ENCODE data around the gene PLXND1. TPM values are rescaled to one million over a fixed set of nuclear protein-coding genes. Genes with fewer than 3 reads are reported as not detected.

Gene PLXND1
- total and polyA plus RNA-seq, 2 donors from 2014 or later: 67.0 to 152 TPM

DNA sequence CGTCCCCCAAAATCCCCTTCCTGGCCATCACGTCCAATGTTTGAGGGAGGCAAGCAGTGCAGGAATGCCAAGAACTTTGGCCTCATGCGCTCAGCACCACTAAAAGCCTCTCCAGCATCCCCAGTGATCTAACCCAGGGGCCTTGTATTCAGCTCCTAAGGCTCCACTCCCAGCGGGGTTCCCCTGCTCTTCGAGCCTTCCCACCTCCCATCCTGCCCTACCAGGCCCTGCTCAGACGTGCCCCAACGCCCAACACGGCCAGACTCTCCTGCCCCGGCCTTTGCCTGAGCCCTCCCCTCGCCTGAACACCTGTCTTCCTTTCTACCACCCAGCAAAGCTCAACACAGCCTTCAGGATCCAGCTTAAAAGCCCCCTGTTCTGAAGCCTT, 30.5 kb downstream of the PLXND1 start:
- FAIRE-seq (no peak), DNase-seq (no peak)
- Histone ChIP-seq H3K9ac (ENCODE audit: low read length in 3 of 3) (no peak overlapping the region), H3K4me3 (ENCODE audit: low read length in 3 of 3) (no peak overlapping the region), H3K27me3 (ENCODE audit: control insufficient read depth, insufficient read depth, low read length) (no peaks in the 10 kb centered on the region), H3K27ac (ENCODE audit: low read depth in 2 of 2, low read length in 2 of 2) (no peak overlapping the region), H3K9me3 (ENCODE audit: control insufficient read depth in 2 of 3, insufficient read depth in 1 of 3, low read length in 3 of 3) (no peaks in the 10 kb centered on the region), H3K4me1 (ENCODE audit: control insufficient read depth in 2 of 3, insufficient read depth in 2 of 3, low read depth in 1 of 3, low read length in 3 of 3) (peaks cover 0 to 11% (median 0%) of the 10 kb centered on the region in 3 donors), H3K36me3 (ENCODE audit: control insufficient read depth in 2 of 3, insufficient read depth in 3 of 3, low read length in 3 of 3) (peaks cover 0 to 3% (median 0%) of the 10 kb centered on the region in 3 donors)
- intact Hi-C loops (cut with DNase I): no loop called here
- no peak for TF ChIP-seq CTCF (IDR thresholded peaks at IDR 0.05; ENCODE audit: borderline replicate concordance, extremely low read depth, insufficient read depth)

- DNase-seq (no peak), FAIRE-seq (no peak)
- H3K27me3 ChIP-seq (ENCODE audit: control insufficient read depth, insufficient read depth, low read length): no peaks in the 10 kb centered on the region
- no peak for TF ChIP-seq CTCF (IDR thresholded peaks at IDR 0.05; ENCODE audit: borderline replicate concordance, extremely low read depth, insufficient read depth)
- H3K9me3 ChIP-seq (ENCODE audit: control insufficient read depth in 2 of 3, insufficient read depth in 1 of 3, low read length in 3 of 3): no peaks in the 10 kb centered on the region
- peaks cover 0 to 11% (median 0%) of the 10 kb centered on the region in 3 donors for H3K4me1 ChIP-seq (ENCODE audit: control insufficient read depth in 2 of 3, insufficient read depth in 2 of 3, low read depth in 1 of 3, low read length in 3 of 3)
- H3K4me3 ChIP-seq (ENCODE audit: low read length in 3 of 3): no peak overlapping the region
- H3K27ac ChIP-seq (ENCODE audit: low read depth in 2 of 2, low read length in 2 of 2): no peak overlapping the region
- H3K36me3 ChIP-seq (ENCODE audit: control insufficient read depth in 2 of 3, insufficient read depth in 3 of 3, low read length in 3 of 3): peaks cover 0 to 3% (median 0%) of the 10 kb centered on the region in 3 donors
- intact Hi-C loops (cut with DNase I): no loop called here
- no peak overlapping the region for H3K9ac ChIP-seq (ENCODE audit: low read length in 3 of 3)
These were observed 31.1 kb downstream of the PLXND1 start for GRCh38 chr3:129575233-129575996.

- peaks cover 0 to 4% (median 3%) of the 10 kb centered on the region in 3 donors for H3K36me3 ChIP-seq (ENCODE audit: control insufficient read depth in 2 of 3, insufficient read depth in 3 of 3, low read length in 3 of 3)
- H3K9ac ChIP-seq (ENCODE audit: low read length in 3 of 3): no peak overlapping the region
- H3K4me3 ChIP-seq (ENCODE audit: low read length in 3 of 3): no peak overlapping the region
- no peak for DNase-seq
- H3K9me3 ChIP-seq (ENCODE audit: control insufficient read depth in 2 of 3, insufficient read depth in 1 of 3, low read length in 3 of 3): no peaks in the 10 kb centered on the region
- no peak for TF ChIP-seq CTCF (IDR thresholded peaks at IDR 0.05; ENCODE audit: borderline replicate concordance, extremely low read depth, insufficient read depth)
- FAIRE-seq: no peak
- no peak overlapping the region for H3K27ac ChIP-seq (ENCODE audit: low read depth in 2 of 2, low read length in 2 of 2)
- intact Hi-C loops (cut with DNase I): no loop called here
- H3K27me3 ChIP-seq (ENCODE audit: control insufficient read depth, insufficient read depth, low read length): no peaks in the 10 kb centered on the region
- H3K4me1 ChIP-seq (ENCODE audit: control insufficient read depth in 2 of 3, insufficient read depth in 2 of 3, low read depth in 1 of 3, low read length in 3 of 3): peaks cover 0 to 11% (median 0%) of the 10 kb centered on the region in 3 donors
These were observed 32.3 kb downstream of the PLXND1 start for GRCh38 chr3:129574206-129574605.

Data from kidney (tissue), 14 donors.